Stimulated activated CD4-positive, alpha-beta T cell treated with anti-CD3 and anti-CD28 coated beads, Interleukin-12 subunit alpha, Interleukin-12 subunit beta, amount 100 ng/mL, for 48 hours (primary cell): Measurements from ENCODE around the gene FRAS1.
"Not testable (repeated sequence)": the region's sequence is repeated elsewhere in the genome, so short reads cannot be mapped to it uniquely, and the experiment has no call there.

Experiments
- DNase-seq, 3 donors: peaks; one replicate each; pipeline ENCODE4 v3.0.0-alpha.2; 2020; ENCODE audit warnings: low read depth in 2 of 3, low spot score in 1 of 3

FRAS1 gene

DNA sequence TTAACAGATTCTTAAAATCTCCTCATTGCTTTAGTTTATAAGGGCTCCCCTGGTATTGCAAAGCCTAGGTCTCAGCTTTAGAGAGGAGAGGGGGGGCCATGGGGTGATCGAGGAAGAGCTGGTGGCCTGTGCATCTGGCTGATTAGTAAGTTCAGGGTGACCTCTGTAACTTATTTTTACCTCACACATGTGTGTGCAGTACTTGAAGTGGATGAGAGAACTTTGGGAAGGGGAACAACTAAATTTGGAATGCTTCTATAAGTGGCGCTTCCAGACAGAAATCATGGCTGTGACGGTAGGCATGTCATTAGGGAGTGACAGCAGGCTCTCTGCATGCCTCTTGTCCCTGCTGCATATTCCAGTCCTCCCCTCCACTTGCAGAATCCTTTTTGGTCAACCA, 41.9 kb downstream of the FRAS1 start:
- no peak for DNase-seq

DNA sequence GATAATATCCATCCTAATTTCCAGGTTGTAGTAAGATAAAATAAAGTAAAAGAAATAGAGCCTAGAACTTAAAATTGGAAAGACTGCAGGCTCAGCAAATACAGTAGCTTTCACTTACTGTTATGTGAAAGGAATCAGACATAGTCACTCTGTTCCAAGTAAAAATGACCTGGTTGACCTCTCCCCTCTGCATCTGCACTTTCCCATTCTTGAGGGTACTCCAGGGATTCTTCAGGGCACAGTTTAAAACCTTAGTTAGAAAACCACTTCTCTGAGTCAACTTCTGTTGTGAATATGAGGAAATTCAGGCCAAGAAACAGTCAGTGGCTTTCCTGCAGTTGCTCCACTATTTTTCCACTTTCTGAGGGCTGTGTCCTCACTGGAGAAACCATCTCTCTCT, 42.9 kb downstream of the FRAS1 start:
- no peak for DNase-seq

DNA sequence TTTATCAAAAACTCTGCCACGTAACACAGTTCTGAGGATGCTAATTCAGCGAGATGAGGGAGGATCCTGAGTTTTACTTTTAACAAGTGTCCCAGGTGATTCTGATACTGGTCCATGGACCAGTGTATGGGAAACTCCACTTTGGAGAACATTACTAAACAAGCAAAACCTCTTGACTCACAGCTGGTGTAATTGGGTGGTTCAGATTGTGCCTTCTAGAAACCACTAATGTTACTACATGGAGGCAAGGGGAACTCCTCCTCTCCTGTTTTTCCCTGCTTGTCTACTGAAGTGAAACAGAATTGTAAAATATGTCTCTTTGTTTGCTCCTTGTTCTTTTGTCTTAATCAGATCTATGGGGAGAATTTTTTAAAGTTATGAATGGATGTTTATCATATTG, 62.6 kb downstream of the FRAS1 start:
- no peak for DNase-seq

GRCh38 chr4:78120144-78120880, 63.2 kb downstream of the FRAS1 start:
- DNase-seq, result no peak

DNA sequence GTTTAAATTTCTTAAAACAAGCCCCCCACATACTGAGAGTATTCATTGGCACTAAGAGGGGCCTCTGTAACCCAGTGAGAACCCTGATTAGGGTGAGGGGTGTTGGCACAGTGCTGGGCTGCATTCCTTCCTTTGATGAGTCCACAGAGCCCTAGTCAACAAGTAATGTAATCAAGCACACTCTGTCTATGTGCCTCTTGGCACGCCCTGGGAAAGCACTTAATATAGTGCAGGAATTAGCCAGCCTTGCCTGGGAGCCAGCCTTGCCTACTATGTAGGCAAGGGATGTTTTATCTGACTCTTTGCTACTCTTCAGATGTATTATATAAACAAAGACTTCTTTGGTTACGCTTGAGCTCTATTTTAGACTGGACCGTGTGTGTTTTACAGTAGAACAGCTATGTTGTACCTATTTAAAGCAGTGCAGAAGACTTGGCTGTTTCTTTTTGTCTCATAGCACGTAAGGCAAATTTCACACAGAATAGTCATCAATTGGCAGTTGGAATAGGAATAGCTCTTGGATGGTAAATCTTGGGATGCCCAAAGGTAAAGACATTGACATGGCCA, 64.3 kb downstream of the FRAS1 start:
- DNase-seq, result no peak

DNA sequence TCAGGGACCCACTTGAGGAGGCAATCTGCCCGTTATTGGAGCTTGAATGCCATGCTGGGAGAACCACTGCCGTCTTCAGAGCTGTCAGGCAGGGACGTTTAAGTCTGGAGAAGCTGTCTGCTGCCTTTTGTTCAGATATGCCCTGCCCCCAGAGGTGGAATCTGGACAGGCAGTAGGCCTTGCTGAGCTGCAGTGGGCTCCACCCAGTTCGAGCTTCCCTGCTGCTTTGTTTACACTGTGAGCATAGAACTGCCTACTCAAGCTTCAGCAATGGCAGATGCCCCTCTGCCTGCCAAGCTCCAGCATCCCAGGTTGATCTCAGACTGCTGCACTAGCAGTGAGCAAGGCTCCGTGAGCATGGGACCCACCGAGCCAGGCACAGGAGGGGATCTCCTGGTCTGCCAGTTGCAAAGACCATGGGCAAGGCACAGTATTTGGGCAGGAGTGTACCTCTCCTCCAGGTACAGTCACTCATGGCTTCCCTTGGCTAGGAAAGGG, 68.8 kb downstream of the FRAS1 start:
- DNase-seq, result not testable (repeated sequence)

DNA sequence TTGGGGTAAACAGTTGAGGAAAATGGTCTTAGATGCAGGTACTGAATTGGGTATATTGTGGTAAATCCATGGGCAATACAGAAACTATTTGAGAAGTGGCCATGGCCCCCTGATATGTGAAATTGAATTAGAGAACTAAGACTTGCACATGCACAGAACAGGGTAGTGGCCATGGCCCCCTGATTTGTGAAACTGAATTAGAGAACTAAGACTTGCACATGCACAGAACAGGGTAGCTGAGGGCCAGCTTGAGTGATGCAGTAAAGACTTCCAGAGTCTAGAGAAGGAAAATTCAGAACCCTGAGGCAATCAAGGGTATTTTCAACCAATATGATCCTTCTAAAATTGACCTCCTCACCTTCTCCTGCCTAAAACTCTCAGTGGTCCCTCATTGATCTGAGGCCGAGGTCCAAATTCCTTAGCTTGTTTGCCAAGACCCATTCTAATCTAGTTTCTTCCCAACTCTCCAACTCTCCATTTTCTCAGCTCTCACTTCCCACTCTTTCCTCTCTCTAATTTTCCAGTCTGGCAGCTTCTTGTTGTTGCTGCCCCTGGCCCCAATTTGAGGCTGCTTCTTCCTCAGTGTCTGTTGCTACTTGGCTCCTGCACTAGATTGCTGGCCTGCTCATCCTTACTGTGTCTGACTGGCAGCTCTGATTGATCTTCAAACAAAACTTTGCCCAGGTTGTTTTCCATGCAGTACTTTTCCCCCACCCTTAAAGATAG, 72.4 kb downstream of the FRAS1 start:
- DNase-seq, result no peak

- no peak for DNase-seq
Measured at GRCh38 chr4:78131403-78131802, 74.3 kb downstream of the FRAS1 start.

DNA sequence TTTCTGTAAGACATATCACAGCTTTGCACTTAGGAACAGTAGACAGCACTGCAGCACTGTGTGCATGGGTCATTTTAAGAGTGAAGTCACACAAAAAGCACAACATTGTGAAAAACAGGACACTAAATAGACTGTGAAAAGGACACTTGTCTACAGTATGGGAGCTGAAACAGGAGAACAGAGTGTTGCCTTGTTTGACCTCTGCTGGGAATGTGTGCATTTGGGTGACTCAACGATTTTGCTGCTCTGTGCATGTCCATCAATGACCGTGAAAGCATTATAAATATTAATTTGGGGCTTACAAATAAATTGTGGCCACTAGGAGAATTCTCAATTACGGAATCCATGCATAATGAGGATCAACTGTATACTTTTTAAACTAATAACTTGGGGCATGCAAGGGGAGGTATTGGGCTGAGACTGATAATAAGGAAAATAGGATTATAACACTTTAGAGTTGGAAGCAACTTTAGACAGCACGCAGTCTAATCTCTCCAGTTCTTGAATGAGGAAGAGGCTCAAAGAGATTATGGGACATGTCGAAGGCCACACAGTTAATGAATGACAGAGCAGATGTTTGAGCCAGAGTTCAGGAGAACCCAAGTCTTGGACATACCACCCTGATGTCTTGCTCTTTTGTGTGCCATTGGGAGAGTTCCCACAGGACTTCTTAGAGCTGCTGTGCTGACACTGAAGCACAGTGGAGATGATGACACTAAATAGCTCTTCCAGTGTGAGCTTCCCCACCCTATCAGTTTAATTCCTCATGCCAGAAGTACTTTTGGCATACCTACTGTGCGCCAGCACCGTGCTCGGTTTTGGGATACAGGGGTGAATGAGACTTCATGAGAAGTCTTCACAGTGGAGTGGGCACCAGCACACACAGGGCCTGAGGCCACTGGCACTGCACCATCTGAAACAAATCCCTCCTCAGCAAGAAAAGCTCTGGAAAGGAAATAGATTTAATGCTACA, 79.3 kb downstream of the FRAS1 start:
- DNase-seq, result no peak

GRCh38 chr4:78137532-78137931, 80.4 kb downstream of the FRAS1 start:
- DNase-seq, result no peak

GRCh38 chr4:78138252-78138651, 81.1 kb downstream of the FRAS1 start:
- no peak for DNase-seq

DNA sequence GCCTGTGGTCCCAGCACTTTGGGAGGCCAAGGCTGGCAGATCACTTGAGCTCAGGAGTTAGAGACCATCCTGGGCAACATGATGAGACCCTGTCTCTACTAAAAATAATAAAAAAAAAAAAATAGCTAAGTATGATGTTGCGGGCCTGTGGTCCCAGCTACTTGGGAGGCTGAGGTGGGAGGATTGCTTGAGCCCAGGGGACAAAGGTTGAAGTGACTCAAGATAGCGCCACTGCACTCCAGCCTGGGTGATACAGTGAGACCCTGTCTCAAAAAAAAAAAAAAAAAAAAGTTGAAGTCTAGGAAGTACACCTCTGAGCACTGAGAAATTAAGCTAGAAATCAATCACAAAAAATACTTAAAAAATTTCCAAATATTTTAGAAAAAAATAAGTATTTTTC, 86.5 kb downstream of the FRAS1 start:
- DNase-seq, result no peak

- DNase-seq, result no peak
Measured at GRCh38 chr4:78145008-78145407, 87.9 kb downstream of the FRAS1 start.

DNA sequence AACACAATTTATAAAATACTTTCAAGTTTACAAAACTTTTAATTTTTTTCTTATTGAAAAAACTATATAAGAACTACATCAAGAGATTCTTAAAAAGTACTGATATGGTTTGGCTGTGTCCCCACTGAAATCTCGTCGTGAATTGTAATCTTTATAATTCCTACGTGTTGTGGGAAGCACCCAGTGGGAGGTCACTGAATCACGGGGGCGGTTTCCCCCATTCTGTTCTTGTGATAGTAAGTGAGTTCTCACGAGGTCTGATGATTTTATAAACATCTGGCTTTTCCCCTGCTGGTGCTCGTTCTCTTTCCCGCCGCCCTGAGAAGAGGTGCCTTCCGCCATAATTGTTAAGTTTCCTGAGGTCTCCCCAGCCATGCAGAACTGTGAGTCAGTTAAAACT, 88.5 kb downstream of the FRAS1 start:
- DNase-seq, result no peak

DNA sequence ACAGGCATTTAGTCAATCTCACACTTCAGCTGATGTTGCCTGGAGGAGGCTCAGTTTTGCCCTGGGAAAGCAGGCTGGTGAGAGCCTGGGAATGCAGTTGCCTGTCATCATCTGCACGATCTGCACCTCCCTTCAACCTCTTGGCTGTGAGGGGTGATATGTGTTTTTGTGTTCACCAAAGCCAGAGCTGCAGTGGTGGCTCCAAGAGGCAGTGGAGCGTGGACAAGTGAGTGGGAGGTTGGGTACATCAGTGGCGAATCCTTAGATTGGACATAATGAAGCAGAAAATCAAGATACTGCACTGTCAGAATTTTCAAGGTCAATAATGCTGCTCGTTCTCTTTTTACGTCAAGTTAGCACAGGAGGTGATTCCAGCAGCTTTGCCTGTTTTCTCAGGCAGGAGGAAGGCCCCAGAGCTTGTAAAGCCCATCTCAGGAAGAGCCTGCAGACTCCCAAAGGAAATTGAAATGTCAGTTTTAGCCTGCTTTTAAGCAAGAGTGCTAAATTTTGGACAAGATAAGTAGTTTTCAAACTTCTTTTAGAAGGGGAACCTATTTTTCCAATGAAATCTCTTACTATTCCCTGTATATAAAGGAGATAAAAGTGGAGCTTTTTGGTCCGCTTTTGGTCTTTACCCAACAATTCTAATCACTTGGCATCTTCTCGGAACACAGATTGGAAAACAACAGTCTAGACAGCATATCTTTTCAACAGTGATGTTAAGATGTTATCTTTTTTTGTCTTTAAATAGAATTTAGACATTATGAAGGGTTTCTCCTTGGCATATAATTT, 92.8 kb downstream of the FRAS1 start:
- no peak for DNase-seq

GRCh38 chr4:78150543-78150864, 93.4 kb downstream of the FRAS1 start:
- DNase-seq, result no peak

- DNase-seq, result no peak
Measured at GRCh38 chr4:78152795-78153194, 95.7 kb downstream of the FRAS1 start.

- no peak for DNase-seq
Measured at GRCh38 chr4:78154972-78155590, 98.0 kb downstream of the FRAS1 start.

GRCh38 chr4:78155616-78156105, 98.5 kb downstream of the FRAS1 start:
- no peak for DNase-seq

- DNase-seq, result no peak
Measured at GRCh38 chr4:78156520-78156919, 99.4 kb downstream of the FRAS1 start.
